Left ventricle myocardium inferior (tissue), 1 donor: ENCODE results near the gene LRP1B. TPM values are rescaled to one million over a fixed set of nuclear protein-coding genes. Genes with fewer than 3 reads are reported as not detected.

Experiments used
- DNase-seq: peaks from one replicate; pipeline ENCODE4 v3.0.0-alpha.2; 2020
- H3K27ac ChIP-seq: fragments of 200-600 bp; replicated peaks from 2 replicates; pipeline ENCODE4 v1.8.0; 2021
- H3K27me3 ChIP-seq: fragments of 200-600 bp; 2 replicates; pipeline ENCODE4 v1.8.0; 2021; ENCODE audit warnings: low read depth
- H3K36me3 ChIP-seq: fragments of 200-600 bp; 2 replicates; pipeline ENCODE4 v1.8.0; 2021
- H3K4me1 ChIP-seq: fragments of 200-600 bp; 2 replicates; pipeline ENCODE4 v1.8.0; 2021
- H3K4me3 ChIP-seq: fragments of 200-600 bp; 2 replicates; pipeline ENCODE4 v1.8.0; 2021; ENCODE audit warnings: mild to moderate bottlenecking, moderate library complexity
- H3K9me3 ChIP-seq: fragments of 200-600 bp; replicated peaks from 2 replicates; pipeline ENCODE4 v1.8.0; 2021
- CTCF ChIP-seq: fragments of 200-600 bp; IDR thresholded peaks from 2 replicates; pipeline ENCODE4 v1.8.0; 2021; ENCODE audit warnings: antibody characterized with exemption, mild to moderate bottlenecking, borderline replicate concordance
- intact Hi-C: fragments of 100-400 bp; cut with micrococcal nuclease; formaldehyde crosslinking; loops from one replicate; pipeline ENCODE4 v1.11.0; 2022
- total RNA-seq: library from RNA; stranded (reverse); fragmentation: NEBNext Ultra II Directional; extraction: Animal tissue kit (Norgen Biotek cat#: 25700); gene quantifications from one replicate; pipeline ENCODE4 v1.2.1, GENCODE V29; 2021
- donor health status: DM: no; HTN: yes; CAD: no; lungs with severe emphysema.

LRP1B gene
- total RNA-seq, 1 donor from 2014 or later, result 0.08 TPM

DNA sequence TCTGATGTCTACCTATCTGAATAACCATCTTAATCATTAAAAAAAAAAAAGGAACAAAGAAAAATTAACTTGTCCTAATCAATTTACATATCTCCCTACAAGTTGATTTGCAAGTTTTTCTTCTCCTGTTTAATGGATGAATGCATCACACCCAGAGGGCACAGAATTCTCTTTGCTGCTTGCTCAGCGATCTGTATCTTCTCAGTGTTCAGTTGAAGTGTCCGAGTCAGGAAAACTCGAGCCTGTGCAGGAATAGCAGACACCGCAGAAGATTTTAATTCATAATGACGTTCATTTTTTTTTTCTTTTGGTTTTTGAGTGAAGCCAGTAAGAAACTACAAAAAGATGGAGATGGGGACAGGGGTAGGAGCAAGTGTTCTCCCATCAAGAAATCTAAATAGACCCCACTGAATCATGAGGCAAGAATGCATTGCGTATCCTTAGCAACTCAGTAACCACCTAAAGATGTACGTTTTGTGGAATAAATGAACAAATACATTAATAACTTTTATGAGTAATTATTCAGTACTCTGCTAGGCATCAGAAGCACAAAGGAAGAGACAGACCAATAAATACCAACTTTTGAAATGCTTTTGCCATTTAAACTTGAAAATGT is 675.5 kb downstream of the LRP1B start:
- Histone ChIP-seq H3K27ac (no peak overlapping the region), H3K4me3 (no peak overlapping the region), H3K36me3 (no peaks in the 10 kb centered on the region), H3K4me1 (no peaks in the 10 kb centered on the region), H3K27me3 (no peaks in the 10 kb centered on the region), H3K9me3 (no peaks in the 10 kb centered on the region)
- no peak for TF ChIP-seq CTCF
- intact Hi-C loops, result no loop called here
- DNase-seq, result no peak

DNA sequence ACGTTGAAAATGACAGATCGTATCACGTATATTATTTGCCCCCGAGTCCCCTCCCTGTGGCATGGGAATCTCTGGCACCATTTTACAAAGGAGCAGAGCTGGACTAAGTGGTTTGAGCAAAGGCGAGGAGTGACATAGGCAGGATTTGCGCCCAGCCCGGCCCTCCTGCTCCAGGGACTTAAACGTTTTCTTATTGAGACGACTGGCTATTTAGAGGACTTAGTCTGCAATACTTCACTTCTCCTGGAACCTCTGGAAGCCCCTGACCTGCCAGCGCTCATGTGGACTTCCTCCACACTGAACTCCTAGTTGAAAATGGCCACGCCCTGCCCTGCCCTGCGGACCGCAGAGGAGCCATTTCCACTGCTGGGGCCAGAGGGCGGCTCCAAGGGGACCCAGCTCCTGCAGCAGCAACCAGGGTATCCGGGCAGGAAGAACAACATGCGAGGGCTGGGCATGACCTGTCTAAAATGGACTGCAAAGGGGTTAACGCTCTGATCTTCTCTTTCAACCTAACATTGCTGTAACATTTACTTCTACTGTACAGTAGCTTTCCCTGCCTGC is 690.7 kb downstream of the LRP1B start:
- TF ChIP-seq CTCF, result no peak
- Histone ChIP-seq H3K4me3 (no peak overlapping the region), H3K36me3 (no peaks in the 10 kb centered on the region), H3K9me3 (peaks cover 17% of the 10 kb centered on the region), H3K27ac (no peak overlapping the region), H3K4me1 (no peaks in the 10 kb centered on the region), H3K27me3 (no peaks in the 10 kb centered on the region)
- no peak for DNase-seq
- intact Hi-C loops, result no loop called here

GRCh38 chr2:141439524-141439923 is 691.3 kb downstream of the LRP1B start:
- Histone ChIP-seq H3K4me1 (no peaks in the 10 kb centered on the region), H3K27me3 (no peaks in the 10 kb centered on the region), H3K27ac (no peak overlapping the region), H3K36me3 (no peaks in the 10 kb centered on the region), H3K9me3 (peaks cover 17% of the 10 kb centered on the region), H3K4me3 (no peak overlapping the region)
- intact Hi-C loops, result no loop called here
- no peak for TF ChIP-seq CTCF
- DNase-seq, result no peak

GRCh38 chr2:141438536-141438935 is 692.3 kb downstream of the LRP1B start:
- Histone ChIP-seq H3K4me3 (no peak overlapping the region), H3K27me3 (no peaks in the 10 kb centered on the region), H3K27ac (no peak overlapping the region), H3K4me1 (no peaks in the 10 kb centered on the region), H3K9me3 (peaks cover 19% of the 10 kb centered on the region), H3K36me3 (no peaks in the 10 kb centered on the region)
- DNase-seq, result no peak
- intact Hi-C loops, result no loop called here
- TF ChIP-seq CTCF, result no peak

- H3K4me3 ChIP-seq, result no peak overlapping the region
- intact Hi-C loops, result no loop called here
- H3K4me1 ChIP-seq, result no peaks in the 10 kb centered on the region
- DNase-seq, result no peak
- H3K27ac ChIP-seq, result no peak overlapping the region
- H3K27me3 ChIP-seq, result no peaks in the 10 kb centered on the region
- TF ChIP-seq CTCF, result no peak
- H3K36me3 ChIP-seq, result no peaks in the 10 kb centered on the region
- peaks cover 21% of the 10 kb centered on the region for H3K9me3 ChIP-seq
Measured at GRCh38 chr2:141437521-141437920, 693.3 kb downstream of the LRP1B start.
